HepG2 (cell line): ENCODE measurements around the gene ALPL. TPM values are rescaled to one million over a fixed set of nuclear protein-coding genes. Genes with fewer than 3 reads are reported as not detected.

Source experiments
- ARID4A ChIP-seq: sonication (generic); formaldehyde crosslinking; IDR thresholded peaks from 2 replicates; pipeline ENCODE4 v1.5.0; 2020; ENCODE audit warnings: mild to moderate bottlenecking, missing genetic modification reagents, borderline replicate concordance
- JUND ChIP-seq: sonication (generic); formaldehyde crosslinking; IDR thresholded peaks from 2 replicates; pipeline ENCODE4 v1.8.0; 2022; ENCODE audit warnings: mild to moderate bottlenecking, missing genetic modification reagents
- KAT8 ChIP-seq: IDR thresholded peaks from 2 replicates; pipeline ENCODE4 v1.6.1; 2016; ENCODE audit warnings: missing genetic modification reagents, missing compliant biosample characterization
- MLX ChIP-seq: IDR thresholded peaks from 2 replicates; pipeline ENCODE4 v1.6.1; 2016
- PTBP1 ChIP-seq: fragments of 200-400 bp; formaldehyde crosslinking; IDR thresholded peaks from 2 replicates; pipeline ENCODE4 v1.6.1; 2018; ENCODE audit warnings: low read length, low read depth; ENCODE audit not compliant: poor library complexity, severe bottlenecking
- TCF7L2 ChIP-seq: IDR thresholded peaks from 2 replicates; pipeline ENCODE4 v1.6.1; 2011; ENCODE audit warnings: mild to moderate bottlenecking, low read depth, low read length, moderate library complexity
- THAP9 ChIP-seq: sonication (generic); formaldehyde crosslinking; IDR thresholded peaks from 2 replicates; pipeline ENCODE4; 2020; ENCODE audit warnings: missing genetic modification reagents, mild to moderate bottlenecking, borderline replicate concordance
- ZNF484 ChIP-seq: sonication (generic); formaldehyde crosslinking; IDR thresholded peaks from 2 replicates; pipeline ENCODE4 v1.5.1; 2020; ENCODE audit warnings: mild to moderate bottlenecking, low read depth, missing genetic modification reagents, borderline replicate concordance
- ZNF839 ChIP-seq: sonication (generic); formaldehyde crosslinking; IDR thresholded peaks from 2 replicates; pipeline ENCODE4 v1.4.0; 2020; ENCODE audit warnings: missing genetic modification reagents, mild to moderate bottlenecking, borderline replicate concordance
- polyA plus RNA-seq, 8 experiments: library from polyadenylated mRNA; depleted of rRNA in 3 of 8; stranded (reverse) in 7 of 8; unstranded in 1 of 8; fragments of >200 nt; fragmentation: Illumina TruSeq in 4 of 8; extraction: Trizol in 4 of 8; gene quantifications; 2 replicates each; pipeline versions ENCODE4 v1.2.1 to v1.2.3, GENCODE V29; 2011 to 2016; ENCODE audit warnings: low read depth in 4 of 8, missing spikeins in 1 of 8, mixed read lengths in 1 of 8; ENCODE audit not compliant: insufficient read depth in 1 of 8
- total RNA-seq, 5 experiments: library from RNA; depleted of rRNA; stranded (reverse); fragments of >200 nt; fragmentation: Illumina TruSeq; extraction: Trizol; gene quantifications; 2 replicates each; pipeline ENCODE4 v1.2.3, GENCODE V29; 2016; ENCODE audit warnings: low read depth in 1 of 5

Gene ALPL
- total and polyA plus RNA-seq, 2 of the 13 experiments (the other 11 are each of a cell fraction or from before 2014, with no cell fraction given) = 0.12 TPM; not detected in 1

GRCh38 chr1:21587602-21587953 lies 78.4 kb downstream of the ALPL start (continued):
- TF ChIP-seq PTBP1 = no peak
- no peak for TF ChIP-seq TCF7L2
- no peak for TF ChIP-seq THAP9 (CRISPR knock-in tag)
- TF ChIP-seq ZNF484 = no peak
- TF ChIP-seq MLX = no peak
- TF ChIP-seq JUND (CRISPR knock-in tag) = no peak
- TF ChIP-seq KAT8 (CRISPR knock-in tag) = no peak
- TF ChIP-seq ZNF839 (CRISPR knock-in tag) = no peak
- TF ChIP-seq ARID4A (CRISPR knock-in tag) = no peak
